Measurements from ENCODE around the gene TMEM18. TPM values are rescaled to one million over a fixed set of nuclear protein-coding genes. Genes with fewer than 3 reads are reported as not detected.
"Not testable (repeated sequence)": the region's sequence is repeated elsewhere in the genome, so short reads cannot be mapped to it uniquely, and the experiment has no call there.

Gene TMEM18
- polyA plus RNA-seq, 4 donors = 55.7 to 62.0 (median 57.8) TPM

DNA sequence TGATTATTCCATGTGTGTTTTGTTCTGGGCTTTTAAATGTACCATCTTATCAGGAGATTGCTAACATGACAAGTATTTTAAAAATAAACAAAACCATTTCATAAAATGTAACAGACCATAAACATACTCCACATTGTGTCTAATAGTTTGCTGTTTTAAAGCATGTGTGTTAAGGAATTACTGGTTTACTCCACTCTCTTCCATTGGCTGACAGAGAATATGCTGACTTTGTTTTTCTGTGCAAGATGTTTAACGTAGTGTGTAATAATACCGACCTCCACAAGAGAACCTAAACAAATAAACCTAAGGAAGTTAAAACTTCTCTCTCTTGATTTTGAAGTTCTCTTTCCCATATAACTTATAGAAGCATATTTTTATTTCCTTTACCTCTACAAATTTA lies 17.0 kb upstream of the TMEM18 start:
- DNase-seq (ENCODE audit: low read depth in 4 of 4, low spot score in 3 of 4) = no peak

- no peak for DNase-seq (ENCODE audit: low read depth in 4 of 4, low spot score in 3 of 4)
These were observed 16.4 kb upstream of the TMEM18 start for GRCh38 chr2:693606-694005.

GRCh38 chr2:692767-693166 lies 15.6 kb upstream of the TMEM18 start:
- DNase-seq (ENCODE audit: low read depth in 4 of 4, low spot score in 3 of 4) = no peak

DNA sequence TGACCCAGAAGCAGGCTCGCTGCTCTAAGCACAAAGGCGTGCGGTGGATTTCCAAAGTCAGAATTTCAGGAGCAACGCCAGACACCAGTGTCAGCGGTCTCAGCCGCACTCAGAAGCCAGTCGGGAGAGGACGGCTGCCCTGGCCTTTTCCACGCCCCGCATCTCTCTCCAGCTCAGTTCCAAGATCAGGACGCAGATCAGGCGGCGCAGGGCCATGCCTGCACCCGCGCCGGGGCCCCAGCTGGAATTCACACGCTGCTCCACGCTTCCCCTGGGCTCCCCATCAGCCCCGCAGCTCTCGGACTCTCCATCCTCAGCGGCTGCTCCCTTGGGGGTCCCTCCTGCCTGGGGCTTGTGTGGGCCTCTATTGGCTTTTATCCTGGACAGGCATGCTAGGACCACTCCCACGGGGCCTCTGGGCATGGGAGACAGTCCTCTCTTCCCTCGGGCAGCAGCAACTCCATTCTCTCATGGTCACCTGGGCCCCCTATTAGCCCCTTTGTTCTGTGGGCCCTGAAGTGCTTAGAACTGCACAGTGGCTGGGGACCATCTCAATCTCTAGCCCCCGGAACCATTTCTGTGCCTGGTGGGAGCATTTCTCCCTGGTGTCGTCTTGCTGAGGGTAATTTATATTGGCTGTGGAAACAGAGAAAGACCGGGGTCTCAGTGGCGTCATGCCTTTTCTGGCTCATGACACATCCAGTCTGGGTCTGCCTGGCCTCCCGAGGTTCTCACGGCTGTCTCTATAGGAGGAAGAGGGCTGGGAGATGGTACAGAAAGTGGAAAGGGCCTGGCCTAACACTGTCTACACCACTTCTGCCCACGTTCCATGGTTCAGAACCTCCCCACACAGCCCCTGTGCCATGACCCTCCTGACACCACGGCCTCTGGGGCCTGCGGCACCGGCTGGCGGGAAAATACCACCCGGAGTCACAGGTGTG lies 14.9 kb upstream of the TMEM18 start:
- no peak for DNase-seq (ENCODE audit: low read depth in 4 of 4, low spot score in 3 of 4)

- DNase-seq (ENCODE audit: low read depth in 4 of 4, low spot score in 3 of 4) = no peak
These were observed 13.6 kb upstream of the TMEM18 start for GRCh38 chr2:690799-691198.

GRCh38 chr2:689877-690510 lies 12.8 kb upstream of the TMEM18 start:
- no peak for DNase-seq (ENCODE audit: low read depth in 4 of 4, low spot score in 3 of 4)

GRCh38 chr2:689237-689636 lies 12.0 kb upstream of the TMEM18 start:
- DNase-seq (ENCODE audit: low read depth in 4 of 4, low spot score in 3 of 4) = no peak

GRCh38 chr2:688504-689076 lies 11.4 kb upstream of the TMEM18 start:
- no peak for DNase-seq (ENCODE audit: low read depth in 4 of 4, low spot score in 3 of 4)

DNA sequence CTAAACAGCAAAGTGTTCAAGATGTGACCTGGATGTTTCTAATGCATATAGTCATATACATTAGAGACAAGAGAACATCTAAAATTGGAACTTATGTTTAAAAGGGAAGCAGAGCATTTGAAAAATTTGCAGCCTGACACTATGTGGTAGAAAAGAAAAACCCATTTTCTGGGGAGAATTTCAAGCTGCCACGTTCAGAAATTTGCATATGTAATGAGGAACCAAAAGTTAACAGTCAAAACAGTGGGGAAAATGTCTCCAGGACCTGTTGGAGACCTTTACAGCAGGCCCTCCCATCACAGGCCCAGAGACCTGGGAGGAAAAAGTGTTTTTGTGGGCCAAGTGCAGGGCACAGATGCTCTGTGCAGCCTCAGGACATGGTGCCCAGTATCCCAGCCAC lies 8.2 kb upstream of the TMEM18 start:
- DNase-seq (ENCODE audit: low read depth in 4 of 4, low spot score in 3 of 4) = no peak

- DNase-seq (ENCODE audit: low read depth in 4 of 4, low spot score in 3 of 4) = not testable (repeated sequence)
These were observed 7.7 kb upstream of the TMEM18 start for GRCh38 chr2:684913-685312.

DNA sequence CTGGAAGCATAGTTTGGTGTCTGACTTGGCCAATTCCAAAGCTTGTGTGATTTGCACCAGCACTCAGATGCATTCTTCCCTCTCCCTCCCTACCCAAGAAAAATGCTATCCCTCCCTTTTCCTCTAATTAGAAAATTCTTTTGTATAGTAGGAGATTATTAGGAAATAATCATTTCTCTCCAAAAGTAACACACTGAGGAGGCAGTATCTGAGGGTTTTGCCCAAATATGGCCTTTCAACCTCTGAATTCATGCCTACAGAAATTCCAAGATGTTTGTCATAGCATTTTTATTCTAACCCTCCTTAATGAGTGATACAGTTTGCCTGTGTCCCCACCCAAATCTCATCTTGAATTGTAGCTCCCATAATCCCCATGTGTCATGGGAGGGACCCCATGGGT lies 5.0 kb upstream of the TMEM18 start:
- no peak for DNase-seq (ENCODE audit: low read depth in 4 of 4, low spot score in 3 of 4)

GRCh38 chr2:681312-681711 lies 4.1 kb upstream of the TMEM18 start:
- no peak for DNase-seq (ENCODE audit: low read depth in 4 of 4, low spot score in 3 of 4)

DNA sequence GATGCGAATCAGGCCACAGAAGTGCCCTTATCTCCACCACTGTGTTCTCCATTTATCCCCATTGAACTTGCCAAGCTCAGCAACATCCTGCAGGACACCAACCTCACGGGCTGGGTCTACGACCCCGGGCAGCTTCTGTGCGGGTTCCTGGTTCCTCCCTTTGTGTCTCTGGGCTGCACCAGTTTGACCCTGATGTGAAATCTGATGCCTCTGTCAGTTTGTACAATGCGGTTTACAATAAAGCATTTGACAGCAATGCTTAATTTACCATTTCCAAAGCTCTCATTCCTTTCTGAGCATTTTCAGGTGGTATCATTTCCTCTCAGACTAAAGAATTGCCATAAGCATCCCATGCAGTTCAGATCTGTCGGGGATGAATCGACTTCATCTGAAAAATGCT lies 3.3 kb upstream of the TMEM18 start:
- no peak for DNase-seq (ENCODE audit: low read depth in 4 of 4, low spot score in 3 of 4)

- DNase-seq (ENCODE audit: low read depth in 4 of 4, low spot score in 3 of 4) = no peak
These were observed 1.8 kb upstream of the TMEM18 start for GRCh38 chr2:678964-679363.

DNA sequence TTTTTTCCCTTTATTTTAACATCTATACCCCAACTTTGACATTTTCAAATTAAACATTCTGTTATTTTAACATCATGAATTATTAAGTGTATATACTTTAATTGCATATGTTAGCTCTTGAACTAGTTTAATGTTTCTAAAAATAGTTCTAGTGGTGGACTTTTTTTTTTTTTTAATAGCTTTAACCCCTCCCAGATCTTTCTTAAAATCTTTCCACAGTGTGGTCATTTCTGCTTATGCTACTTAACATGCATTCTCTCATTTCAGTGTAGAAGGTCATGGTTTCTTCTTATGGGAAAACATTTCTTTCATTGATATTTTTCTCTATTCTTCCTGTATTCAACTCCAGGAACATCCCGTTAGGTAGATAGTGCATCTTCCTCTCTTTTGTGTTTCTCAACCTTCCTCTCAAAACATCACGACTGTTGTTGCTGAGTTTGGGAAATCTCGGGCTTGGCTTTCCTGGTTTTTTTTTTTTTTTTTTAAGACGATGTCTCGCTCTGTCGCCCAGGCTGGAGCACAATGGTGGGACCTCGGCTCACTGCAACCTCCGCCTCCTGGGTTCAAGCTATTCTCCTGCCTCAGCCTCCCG lies 849 bp upstream of the TMEM18 start:
- no peak for DNase-seq (ENCODE audit: low read depth in 4 of 4, low spot score in 3 of 4)

DNA sequence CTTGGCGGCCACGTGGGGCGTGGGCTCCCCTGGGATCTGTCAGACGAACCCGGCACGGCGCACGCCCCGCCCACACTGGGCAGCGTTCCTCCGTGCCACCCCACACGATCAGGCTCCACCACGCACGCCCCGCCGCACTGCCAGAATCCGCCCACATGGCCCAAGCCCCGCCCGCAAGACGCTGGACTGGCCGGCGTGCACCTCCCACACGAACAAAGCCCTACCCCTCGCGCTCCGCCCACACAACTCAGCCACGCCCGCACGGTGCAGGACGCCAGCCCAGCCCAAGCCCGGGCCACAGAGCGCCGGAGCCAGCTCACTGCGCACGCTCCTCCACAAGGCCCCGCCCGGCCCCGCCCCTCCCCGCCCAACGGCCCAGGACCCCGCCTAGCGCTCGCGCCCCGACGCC lies 555 bp downstream of the TMEM18 start:
- DNase-seq (ENCODE audit: low read depth in 4 of 4, low spot score in 3 of 4) = peak in 3 of 4 donors; percentile 93 to 95 (median 94)

- DNase-seq (ENCODE audit: low read depth in 4 of 4, low spot score in 3 of 4) = no peak
These were observed 1.1 kb downstream of the TMEM18 start for GRCh38 chr2:675982-676646.

DNA sequence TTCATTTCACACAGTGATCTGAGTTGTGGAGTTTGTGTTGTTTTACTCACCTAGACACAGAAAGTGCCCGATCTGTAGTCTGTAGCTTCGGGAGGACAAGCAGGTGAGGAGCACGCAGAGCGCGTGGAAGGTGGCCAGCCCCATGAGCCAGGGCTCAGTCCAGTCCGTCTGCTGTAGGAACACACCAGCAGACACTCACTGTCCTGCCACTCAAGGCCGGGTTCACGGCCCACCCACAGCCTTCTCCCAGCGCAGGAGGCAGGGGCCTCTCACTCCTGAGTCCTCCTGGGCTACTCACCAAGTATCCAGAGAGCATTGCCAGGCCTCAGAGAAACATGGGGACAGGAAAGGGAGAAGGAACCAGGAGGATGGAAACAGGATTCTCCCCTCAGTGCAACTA lies 1.7 kb downstream of the TMEM18 start:
- no peak for DNase-seq (ENCODE audit: low read depth in 4 of 4, low spot score in 3 of 4)

- no peak for DNase-seq (ENCODE audit: low read depth in 4 of 4, low spot score in 3 of 4)
These were observed 2.2 kb downstream of the TMEM18 start for GRCh38 chr2:675051-675450.

GRCh38 chr2:674321-674985 lies 2.8 kb downstream of the TMEM18 start:
- no peak for DNase-seq (ENCODE audit: low read depth in 4 of 4, low spot score in 3 of 4)
